G401 (cell line): ENCODE results near the gene MCOLN2. TPM values are rescaled to one million over a fixed set of nuclear protein-coding genes. Genes with fewer than 3 reads are reported as not detected.
"Not testable (repeated sequence)": the region's sequence is repeated elsewhere in the genome, so short reads cannot be mapped to it uniquely, and the experiment has no call there.

ENCODE experiments used
- DNase-seq: peaks from one replicate; pipeline ENCODE4 v3.0.0-alpha.2; 2015; ENCODE audit warnings: low spot score
- in situ Hi-C: cut with HindIII; loops from 2 replicates; pipeline ENCODE4 v1.10.0; 2016; ENCODE audit warnings: low sequenced_read_pairs, mixed read lengths
- total RNA-seq: library from RNA; depleted of rRNA; stranded (reverse); fragments of >200 nt; shearing (Covaris generic); gene quantifications from 2 replicates; pipeline ENCODE4 v1.2.3, GENCODE V29; 2014

MCOLN2 gene
- total RNA-seq, 1 experiment from 2014 or later, result 0.27 TPM

DNA sequence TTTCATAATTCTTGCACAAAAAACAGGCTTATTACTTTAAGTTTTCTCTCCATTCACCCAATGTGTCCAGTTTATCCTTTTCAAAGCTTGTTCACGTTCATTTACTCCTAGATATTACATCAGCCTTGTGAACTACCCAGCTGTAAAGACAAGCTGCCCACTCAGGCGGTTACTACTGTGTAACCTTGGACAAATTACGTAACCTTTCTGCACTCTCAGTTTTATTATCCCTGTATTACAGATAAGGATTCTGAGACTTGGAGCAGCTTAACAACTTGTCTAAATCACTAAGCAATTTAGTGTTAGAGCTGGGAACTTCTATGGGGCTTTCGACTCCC lies 83.4 kb downstream of the MCOLN2 start:
- in situ Hi-C loops, result no loop called here

DNA sequence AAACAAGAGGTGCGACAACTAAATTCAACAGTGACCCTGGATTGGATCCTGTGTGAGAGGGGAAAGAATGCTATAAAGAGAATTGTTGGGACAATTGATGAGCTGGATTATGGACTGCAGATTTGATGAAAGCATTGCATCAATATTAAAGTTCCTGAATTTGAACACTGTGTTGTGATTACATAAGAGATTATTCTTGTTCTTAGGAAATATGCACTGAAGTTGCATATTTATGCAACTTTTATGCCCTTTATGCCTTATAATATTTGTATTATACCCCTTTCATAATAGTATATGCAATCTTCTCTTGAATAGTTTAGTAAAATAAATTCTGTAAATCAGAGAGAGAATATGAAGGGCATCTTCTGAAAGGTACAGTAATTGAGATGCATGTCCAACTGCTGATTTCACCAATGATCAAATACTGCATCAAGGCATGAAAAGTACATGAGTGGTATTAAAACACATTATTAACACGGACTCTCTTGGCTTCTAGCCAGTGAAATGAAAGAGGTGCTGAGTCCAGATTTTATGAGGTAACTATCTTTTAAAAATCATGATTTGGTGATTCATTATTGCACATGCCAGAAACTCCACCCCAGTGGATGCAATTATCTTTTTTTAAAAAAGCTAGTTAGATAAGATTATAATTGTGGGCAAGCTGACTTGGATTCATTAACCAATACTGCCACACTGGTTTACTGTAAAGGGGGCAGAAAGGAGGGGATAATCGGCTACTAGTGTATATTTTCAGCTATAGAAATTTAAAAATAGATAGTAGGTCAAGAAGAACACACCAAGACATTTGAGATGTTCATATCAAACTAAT lies 84.0 kb downstream of the MCOLN2 start:
- DNase-seq, result no peak
- in situ Hi-C loops, result no loop called here

More for the DNA sequence above, 83.4 kb downstream of the MCOLN2 start:
- DNase-seq, result no peak

DNA sequence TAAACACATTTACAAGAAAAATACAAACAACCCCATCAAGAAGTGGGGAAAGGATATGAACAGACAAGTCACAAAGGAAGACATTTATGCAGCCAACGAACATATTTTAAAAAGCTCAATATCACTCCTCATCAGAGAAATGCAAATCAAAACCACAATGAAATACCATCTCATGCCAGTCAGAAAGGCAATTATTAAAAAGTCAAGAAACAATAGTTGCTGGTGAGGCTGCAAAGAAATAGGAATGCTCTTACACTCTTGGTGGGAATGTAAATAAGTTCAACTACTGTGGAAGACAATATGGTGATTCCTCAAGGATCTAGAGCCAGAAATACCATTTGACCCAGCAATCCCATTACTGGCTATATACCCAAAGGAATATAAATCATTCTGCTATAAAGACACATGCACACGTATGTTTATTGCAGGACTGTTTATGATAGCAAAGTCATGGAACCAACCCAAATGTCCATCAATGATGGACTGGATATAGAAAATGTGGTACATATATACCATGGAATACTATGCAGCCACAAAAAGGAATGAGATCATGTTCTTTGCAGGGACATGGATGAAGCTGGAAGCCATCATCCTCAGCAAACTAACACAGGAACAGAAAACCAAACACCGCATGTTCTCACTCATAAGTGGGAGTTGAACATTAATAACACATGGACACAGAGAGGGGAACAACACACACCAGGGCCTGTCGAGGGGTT lies 88.0 kb downstream of the MCOLN2 start:
- DNase-seq, in situ Hi-C loops: not testable (repeated sequence)

DNA sequence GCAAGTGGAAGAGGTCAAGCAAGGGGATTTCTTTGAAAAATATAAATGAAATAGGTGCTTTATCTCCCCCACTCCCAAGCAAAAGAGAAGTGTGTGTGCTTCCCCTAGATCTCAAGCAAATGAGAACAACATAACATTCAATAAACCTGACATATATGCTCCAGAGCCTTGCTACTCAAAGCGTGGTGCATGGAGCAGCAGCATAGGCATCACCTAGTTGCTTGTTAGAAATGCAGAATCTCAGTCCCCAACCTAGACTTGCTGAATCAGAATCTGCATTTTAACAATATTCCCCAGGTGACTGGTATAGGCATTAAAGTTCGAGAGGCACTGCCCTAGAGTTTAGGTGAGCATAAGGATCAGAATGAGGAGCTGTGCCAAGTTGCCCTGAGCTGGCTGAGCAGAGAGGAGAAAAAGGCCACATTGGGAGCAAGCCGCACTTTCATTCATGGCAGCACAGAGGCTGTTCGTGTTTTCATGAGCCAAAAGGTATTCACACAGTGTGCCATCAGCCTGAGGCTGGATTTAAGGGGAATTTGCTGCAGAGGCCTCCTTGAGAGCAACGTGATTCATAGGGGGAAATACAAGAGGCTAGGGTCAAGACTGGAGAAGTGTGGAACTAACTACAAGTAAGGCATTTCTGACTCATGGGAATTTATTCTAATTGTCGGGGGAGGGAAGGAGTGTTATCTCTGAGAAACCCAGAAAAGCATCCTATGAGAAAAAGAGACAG lies 89.7 kb downstream of the MCOLN2 start:
- in situ Hi-C loops, result no loop called here
- no peak for DNase-seq

DNA sequence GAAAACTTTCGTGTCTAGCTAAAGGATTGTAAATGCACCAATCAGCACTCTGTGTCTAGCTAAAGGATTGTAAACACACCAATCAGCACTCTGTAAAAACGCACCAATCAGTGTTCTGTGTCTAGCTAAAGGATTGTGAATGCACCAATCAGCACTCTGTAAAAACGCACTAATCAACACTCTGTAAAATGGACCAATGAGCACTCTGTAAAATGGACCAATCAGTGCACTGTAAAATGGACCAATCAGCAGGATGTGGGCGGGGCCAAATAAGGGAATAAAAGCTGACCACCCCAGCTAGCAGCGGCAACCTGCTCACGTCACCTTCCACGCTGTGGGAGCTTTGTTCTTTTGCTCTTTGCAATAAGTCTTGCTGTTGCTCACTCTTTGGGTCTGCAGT lies 94.2 kb downstream of the MCOLN2 start:
- DNase-seq, in situ Hi-C loops: not testable (repeated sequence)

DNA sequence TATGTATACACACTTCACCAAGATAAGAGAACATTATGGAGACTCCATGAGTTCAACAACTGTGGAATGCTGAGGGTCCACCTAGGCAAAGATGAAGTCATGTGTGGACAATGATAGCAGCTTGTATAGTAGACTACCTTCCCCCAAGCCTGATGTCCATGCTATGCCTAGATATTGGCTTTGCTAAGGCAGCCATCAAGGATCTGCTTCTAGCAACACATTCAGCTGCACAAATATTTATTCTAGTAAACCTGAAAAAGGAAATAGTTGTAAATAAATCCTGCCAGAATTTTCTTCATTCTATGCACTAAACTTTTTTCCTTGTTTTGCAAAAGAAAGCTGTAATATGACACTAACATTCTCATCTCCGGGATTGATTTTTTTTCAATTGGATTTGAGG lies 96.9 kb downstream of the MCOLN2 start:
- no peak for DNase-seq
- in situ Hi-C loops, result no loop called here

DNA sequence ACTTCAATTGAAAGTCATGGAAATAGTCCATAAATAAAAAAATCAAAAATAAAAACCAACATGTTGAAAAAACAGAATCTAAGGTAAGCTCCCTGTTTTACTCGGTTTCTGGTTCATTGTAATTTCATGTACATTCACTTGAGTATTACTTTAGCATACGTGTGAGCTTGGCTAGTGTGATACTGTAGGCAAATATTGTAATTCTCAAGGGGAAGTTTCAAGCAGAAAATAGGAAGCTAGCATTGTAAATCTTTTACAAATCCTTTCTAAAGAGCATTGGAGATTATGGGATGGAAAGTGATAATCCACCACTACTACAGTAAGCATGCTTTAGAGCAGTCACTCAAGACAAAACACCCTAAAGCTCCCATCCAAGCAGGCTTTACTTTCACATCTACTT lies 100.6 kb downstream of the MCOLN2 start:
- in situ Hi-C loops, result no loop called here
- no peak for DNase-seq

DNA sequence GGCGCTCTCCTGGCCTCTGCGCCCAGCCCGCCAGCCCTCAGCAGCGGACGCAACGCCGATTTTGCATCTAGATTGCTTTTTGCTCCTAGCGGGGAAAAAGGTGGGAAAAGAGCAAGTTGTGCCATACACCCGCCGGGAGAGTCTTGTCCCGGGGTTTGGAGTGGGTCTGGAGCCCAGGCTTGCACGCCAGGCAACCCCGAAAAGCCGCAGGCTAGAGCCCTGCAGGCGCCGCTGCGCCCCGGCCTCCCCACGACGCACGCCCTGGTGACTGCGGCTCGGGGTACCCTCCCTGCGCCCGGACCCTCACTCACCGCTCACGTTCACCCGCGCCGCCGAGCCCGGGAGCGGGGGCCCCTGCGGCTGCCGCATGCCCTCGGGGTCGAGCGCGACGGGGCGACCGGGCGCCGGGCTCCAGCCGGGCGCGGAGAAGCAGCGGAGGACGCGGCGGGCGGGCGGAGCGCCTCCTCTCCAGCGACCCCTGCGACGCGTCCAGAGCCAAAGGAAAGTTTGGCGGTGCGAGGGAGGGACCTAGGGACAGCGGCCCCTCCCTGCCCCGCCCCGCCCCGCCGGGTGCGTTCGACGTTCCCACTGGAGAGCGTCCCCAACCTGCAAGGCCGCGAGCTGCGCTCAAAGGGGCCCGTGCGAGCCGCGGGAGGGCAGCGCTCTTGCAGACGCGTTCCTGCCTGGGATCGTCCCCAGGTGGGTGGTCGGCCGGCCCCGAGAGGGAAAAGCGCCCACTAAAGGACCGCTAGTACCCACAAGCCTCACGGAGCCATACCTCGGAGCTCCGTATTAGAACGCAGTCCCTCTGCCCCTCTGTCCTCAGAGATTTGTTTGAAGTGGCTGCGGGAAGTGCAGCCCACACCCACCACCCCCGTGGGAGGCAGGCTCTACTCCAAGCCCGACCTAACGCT lies 104.0 kb downstream of the MCOLN2 start, which contains the start of gene LPAR3:
Gene LPAR3 (minus strand): TSS at position 502 of the 914 bp plus-strand sequence. CDS start 27,086 bp downstream, outside the sequence.
- in situ Hi-C loops, result no loop called here
- no peak for DNase-seq

DNA sequence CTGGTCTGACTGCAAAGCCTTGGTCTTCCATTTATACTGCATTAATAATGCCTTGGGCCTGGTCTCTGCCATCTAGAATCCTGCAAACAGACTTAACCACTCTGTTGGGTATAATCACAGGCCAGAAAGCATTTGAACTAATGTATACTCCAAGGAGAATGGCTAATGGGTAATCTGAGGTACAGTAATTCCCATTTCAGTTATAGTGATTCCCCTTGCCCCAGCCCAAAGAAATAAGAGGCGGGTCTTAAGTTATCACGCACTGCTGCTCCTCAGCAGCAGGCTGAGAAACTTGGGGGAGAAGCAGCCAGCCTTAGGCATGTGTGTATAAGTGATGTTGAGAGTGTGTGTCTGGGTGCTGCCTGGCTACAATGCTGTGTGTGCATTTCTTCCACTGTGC lies 106.3 kb downstream of the MCOLN2 start:
- DNase-seq, result no peak
- in situ Hi-C loops, result no loop called here

DNA sequence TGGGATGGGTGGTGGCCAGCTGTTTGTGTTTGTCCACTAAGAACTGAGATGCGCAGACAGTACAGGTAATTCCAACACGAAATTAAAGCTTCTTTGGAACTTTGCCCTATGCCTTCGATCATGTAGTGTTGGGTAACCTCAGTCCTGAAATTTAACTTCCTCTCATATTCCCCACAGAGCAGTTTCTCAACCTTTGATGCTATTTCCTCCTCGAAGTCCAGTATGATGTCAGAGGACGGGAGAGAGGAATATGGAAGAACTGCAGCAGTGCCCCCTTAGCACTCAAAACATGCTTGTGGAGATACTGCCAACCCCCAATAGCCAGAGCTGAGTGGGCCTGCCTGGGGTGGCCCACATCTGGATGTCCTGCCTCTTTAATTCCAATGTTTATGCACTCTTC lies 107.5 kb downstream of the MCOLN2 start:
- DNase-seq, result no peak
- in situ Hi-C loops, result no loop called here

DNA sequence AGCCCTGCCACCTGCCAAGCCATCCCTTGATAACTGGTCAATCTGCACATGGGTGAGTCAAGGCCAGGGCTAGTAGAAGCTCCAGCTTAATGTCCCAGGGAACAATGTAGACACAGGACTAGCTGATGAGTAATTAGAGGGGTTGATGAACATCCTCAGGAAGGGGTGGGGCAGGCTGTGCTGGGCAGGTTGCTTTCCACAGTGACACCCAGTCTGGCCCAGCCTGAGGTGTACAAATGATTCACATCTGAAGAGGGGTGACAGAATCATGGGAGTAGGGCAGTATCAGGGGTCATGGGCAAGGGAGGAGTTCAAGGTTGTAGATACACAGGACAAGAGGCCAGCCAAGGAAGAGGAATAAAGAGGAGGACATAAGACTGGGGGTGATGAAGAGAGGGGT lies 108.2 kb downstream of the MCOLN2 start:
- in situ Hi-C loops, result no loop called here
- DNase-seq, result no peak

DNA sequence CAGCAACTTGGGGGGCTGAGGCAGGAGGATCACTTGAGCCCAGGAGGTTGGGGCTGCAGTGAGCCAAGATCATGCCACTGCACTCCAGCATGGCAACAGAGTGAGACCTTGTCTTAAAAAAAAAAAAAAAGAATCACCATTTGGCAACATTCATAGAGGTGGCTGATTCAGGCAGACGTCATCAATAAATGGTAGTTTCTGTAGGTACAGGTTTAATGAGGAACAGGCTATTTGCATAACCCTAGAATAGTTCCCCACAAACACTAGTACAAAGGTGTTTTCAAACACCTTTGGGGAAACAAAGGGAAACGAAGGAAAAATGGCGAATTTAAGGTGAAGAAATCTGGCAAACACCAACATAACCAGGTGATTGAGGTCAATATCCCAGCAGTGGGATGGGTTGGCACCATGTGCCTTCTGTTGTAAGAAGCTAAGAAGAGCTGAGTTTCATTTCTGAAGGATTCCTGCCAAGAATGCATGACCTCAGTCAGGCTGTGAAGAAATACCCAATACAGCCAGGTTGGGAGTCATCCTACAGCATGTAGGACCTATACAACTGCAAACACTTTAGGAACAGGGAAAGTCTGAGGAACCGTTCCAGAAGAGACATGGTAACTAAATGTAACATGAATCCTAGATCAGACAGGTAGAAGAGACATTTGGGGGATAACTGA lies 109.5 kb downstream of the MCOLN2 start:
- in situ Hi-C loops, result no loop called here
- no peak for DNase-seq

DNA sequence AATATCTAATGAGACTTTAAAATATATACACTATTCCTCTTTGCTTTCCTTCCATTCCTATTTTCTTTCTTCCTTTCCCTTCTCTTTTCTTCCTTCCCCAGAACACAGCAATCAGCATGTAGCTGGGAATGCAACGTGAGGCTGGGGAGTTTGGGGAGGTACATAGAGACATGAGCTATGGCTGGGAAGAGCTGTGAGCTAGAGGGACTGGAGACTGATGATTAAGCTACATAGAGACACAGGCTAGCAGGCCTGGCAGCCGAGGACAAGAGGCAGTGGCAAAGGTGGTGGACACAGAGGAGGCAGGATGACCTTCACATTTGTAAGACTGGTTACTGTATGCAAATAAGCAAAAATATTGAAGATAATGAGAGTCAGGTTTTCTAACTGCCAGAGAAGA lies 111.4 kb downstream of the MCOLN2 start:
- DNase-seq, result no peak
- in situ Hi-C loops, result no loop called here

DNA sequence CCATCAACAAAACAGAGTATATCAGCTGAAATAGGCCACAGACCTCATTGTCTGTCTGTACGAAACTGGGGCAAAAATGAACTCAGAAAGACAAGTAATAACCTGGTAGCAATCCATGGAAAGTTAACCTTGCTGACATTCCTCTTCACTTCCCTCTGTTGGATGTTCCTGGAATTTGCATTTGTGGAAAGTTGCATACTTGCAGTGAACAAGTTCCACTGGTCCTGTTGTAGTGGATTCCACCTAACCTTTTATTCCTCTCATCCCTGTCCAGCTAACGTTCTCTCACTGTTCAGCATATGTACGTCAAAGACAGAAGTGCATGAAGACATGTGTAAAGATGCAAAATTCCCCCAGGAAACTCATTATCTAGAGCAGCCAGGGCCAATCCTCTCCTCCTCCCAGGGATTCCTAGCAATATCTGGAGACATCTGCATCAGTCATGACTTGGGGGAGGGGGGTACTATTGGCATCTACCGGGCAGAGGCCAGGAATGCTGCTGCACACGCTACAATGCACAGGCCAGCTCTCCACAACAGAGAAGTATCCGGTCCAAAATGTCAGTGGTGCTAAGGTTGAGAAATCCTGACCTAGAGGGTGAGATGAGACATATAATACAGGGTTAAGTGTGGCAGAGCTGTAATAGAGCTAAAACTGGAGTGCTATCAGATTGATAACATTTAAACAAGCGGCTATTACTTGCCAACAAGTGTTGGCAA lies 112.1 kb downstream of the MCOLN2 start:
- in situ Hi-C loops, result no loop called here
- no peak for DNase-seq

DNA sequence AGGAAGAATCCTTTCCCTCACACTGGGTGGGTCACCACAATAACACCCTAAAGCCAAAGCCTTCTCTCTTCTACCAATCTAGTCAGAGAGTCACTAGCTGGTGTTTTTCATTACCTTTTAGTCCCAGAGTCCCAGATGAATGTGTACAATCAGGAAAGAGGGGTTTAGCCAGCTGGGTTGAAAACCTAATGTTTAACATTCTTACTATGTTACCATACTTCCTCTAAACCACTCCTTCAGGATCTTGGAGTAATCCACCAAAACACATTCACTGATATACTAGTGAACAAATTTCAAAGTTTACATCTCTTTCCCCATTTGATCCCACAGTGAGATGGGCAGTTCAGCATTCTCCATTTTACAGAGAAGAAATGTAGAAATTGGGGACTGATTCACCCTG lies 113.6 kb downstream of the MCOLN2 start:
- in situ Hi-C loops, result no loop called here
- no peak for DNase-seq

DNA sequence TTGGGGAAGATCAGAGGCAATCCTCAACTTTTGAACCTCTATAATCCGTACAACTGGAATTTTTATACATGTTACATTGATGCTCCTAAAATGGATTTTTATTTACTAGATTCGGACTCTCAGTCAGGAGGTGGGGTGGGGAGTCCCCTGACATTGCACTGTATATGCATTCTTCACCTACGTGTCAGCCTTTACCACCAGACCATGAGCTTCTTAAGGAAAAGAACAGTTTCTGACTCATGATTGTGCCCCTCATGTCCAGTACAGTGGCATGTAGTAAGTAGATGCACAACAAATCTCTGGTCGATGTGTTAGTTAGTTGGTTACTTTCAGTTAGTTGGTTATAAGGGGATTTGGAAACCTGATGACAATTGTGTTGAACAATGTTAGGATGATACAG lies 119.3 kb downstream of the MCOLN2 start:
- in situ Hi-C loops, result no loop called here
- DNase-seq, result no peak

DNA sequence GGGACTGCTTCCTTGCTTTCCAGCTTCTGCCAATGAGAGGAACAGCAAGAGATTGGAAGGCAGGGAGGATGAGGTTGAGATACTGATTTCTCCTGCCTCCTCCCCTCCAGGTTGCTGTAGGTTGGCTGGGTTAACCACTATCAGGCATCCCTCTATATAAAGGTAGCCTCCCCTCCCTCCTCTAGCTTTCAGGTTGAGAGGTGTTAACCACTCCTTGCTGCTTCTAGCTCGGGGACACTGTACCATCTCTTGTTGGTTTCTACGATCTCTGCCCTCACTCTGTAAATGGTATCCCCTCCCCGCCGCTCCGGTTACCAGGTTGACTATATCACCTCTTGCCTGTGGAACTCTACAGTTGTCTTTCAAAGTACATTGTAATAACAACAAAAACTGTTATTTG lies 120.6 kb downstream of the MCOLN2 start:
- in situ Hi-C loops, result no loop called here
- DNase-seq, result no peak
